ENCODE data around the gene RARG.

Gene RARG

GRCh38 chr12:53241623-53242412 lies 9.8 kb upstream of the RARG start:
- DNase-seq = no peak

- DNase-seq = no peak
Observed at GRCh38 chr12:53239643-53240258, 7.7 kb upstream of the RARG start.

GRCh38 chr12:53236443-53237111 lies 4.6 kb upstream of the RARG start:
- DNase-seq = no peak

- DNase-seq = no peak
Observed at GRCh38 chr12:53235742-53236442, 3.9 kb upstream of the RARG start.

- DNase-seq = no peak
Observed at GRCh38 chr12:53235164-53235563, 3.2 kb upstream of the RARG start.

GRCh38 chr12:53234271-53234914 lies 2.4 kb upstream of the RARG start:
- DNase-seq = no peak

- DNase-seq = no peak
Observed at GRCh38 chr12:53233671-53234121, 1.7 kb upstream of the RARG start.

- DNase-seq = no peak
Observed at GRCh38 chr12:53232646-53233461, 845 bp upstream of the RARG start.

GRCh38 chr12:53231671-53231920 lies 413 bp downstream of the RARG start:
- no peak for DNase-seq

- no peak for DNase-seq
Observed at GRCh38 chr12:53230108-53230845, 1.7 kb downstream of the RARG start.

GRCh38 chr12:53229454-53229853 lies 2.6 kb downstream of the RARG start:
- no peak for DNase-seq

GRCh38 chr12:53227836-53228235 lies 4.2 kb downstream of the RARG start:
- DNase-seq = no peak

- DNase-seq = no peak
Observed at GRCh38 chr12:53227341-53227740, 4.7 kb downstream of the RARG start.

- DNase-seq = no peak
Observed at GRCh38 chr12:53226815-53227214, 5.2 kb downstream of the RARG start.

GRCh38 chr12:53225635-53226424 lies 6.2 kb downstream of the RARG start:
- DNase-seq = no peak

- DNase-seq = no peak
Observed at GRCh38 chr12:53224897-53225634, 6.9 kb downstream of the RARG start.

- no peak for DNase-seq
Observed at GRCh38 chr12:53224061-53224896, 7.7 kb downstream of the RARG start.

GRCh38 chr12:53223389-53224060 lies 8.5 kb downstream of the RARG start:
- no peak for DNase-seq
